ENCODE results near the gene SLC4A3.

Gene SLC4A3

GRCh38 chr2:219628986-219629901 is 1.8 kb downstream of the SLC4A3 start:
- TF ChIP-seq CTCF (conservative IDR thresholded peaks at IDR 0.05), result no peak
- no peak for TF ChIP-seq ZFX (IDR thresholded peaks at IDR 0.05)
- no peak overlapping the region for H3K27ac ChIP-seq

GRCh38 chr2:219629976-219630695 is 2.7 kb downstream of the SLC4A3 start:
- H3K27ac ChIP-seq, result no peak overlapping the region
- no peak for TF ChIP-seq CTCF (conservative IDR thresholded peaks at IDR 0.05)
- TF ChIP-seq ZFX (IDR thresholded peaks at IDR 0.05), result no peak

- H3K27ac ChIP-seq, result no peak overlapping the region
- TF ChIP-seq ZFX (IDR thresholded peaks at IDR 0.05) (no peak), CTCF (conservative IDR thresholded peaks at IDR 0.05) (no peak)
These were observed 3.5 kb downstream of the SLC4A3 start for GRCh38 chr2:219630770-219631405.

GRCh38 chr2:219631406-219631891 is 4.0 kb downstream of the SLC4A3 start:
- no peak for TF ChIP-seq ZFX (IDR thresholded peaks at IDR 0.05)
- H3K27ac ChIP-seq, result no peak overlapping the region

- TF ChIP-seq CTCF (conservative IDR thresholded peaks at IDR 0.05), result no peak
- H3K27ac ChIP-seq, result no peak overlapping the region
These were observed 4.7 kb downstream of the SLC4A3 start for GRCh38 chr2:219631904-219632759.

GRCh38 chr2:219632760-219633105 is 5.3 kb downstream of the SLC4A3 start:
- H3K27ac ChIP-seq, result no peak overlapping the region

More at GRCh38 chr2:219632760-219633105, 5.3 kb downstream of the SLC4A3 start:
- no peak for TF ChIP-seq CTCF (conservative IDR thresholded peaks at IDR 0.05)
- no peak for TF ChIP-seq ZFX (IDR thresholded peaks at IDR 0.05)
